HFFc6 (cell line): ENCODE results near the gene ZNF768. TPM values are rescaled to one million over a fixed set of nuclear protein-coding genes. Genes with fewer than 3 reads are reported as not detected.
"Not testable (repeated sequence)": the region's sequence is repeated elsewhere in the genome, so short reads cannot be mapped to it uniquely, and the experiment has no call there.

Experiments used
- DNase-seq: peaks from one replicate; pipeline ENCODE4 v3.0.0-alpha.2; 2018
- H3K27ac Mint-ChIP-seq: 2 replicates; pipeline ENCODE4 v1.8.0; 2020; ENCODE audit warnings: mild to moderate bottlenecking, mixed read lengths
- H3K27me3 Mint-ChIP-seq: 2 replicates; pipeline ENCODE4 v1.8.0; 2021; ENCODE audit warnings: mild to moderate bottlenecking, moderate library complexity, mixed read lengths; ENCODE audit not compliant: insufficient read depth
- H3K36me3 Mint-ChIP-seq: 2 replicates; pipeline ENCODE4 v1.8.0; 2021; ENCODE audit warnings: low read depth, mixed read lengths
- H3K4me1 Mint-ChIP-seq: 2 replicates; pipeline ENCODE4 v1.8.0; 2020; ENCODE audit warnings: low read depth, mixed read lengths
- H3K4me3 Mint-ChIP-seq: 2 replicates; pipeline ENCODE4 v1.8.0; 2020; ENCODE audit warnings: mild to moderate bottlenecking, moderate library complexity, mixed read lengths
- H3K9me3 Mint-ChIP-seq: 2 replicates; pipeline ENCODE4 v1.8.0; 2020; ENCODE audit warnings: mild to moderate bottlenecking, mixed read lengths
- total RNA-seq, 6 experiments: library from RNA; stranded (reverse); fragmentation: NEBNext Ultra II Directional; extraction: Animal tissue kit (Norgen Biotek cat#: 25700); gene quantifications; 2 replicates in 1 of 6; 3 replicates in 5 of 6; pipeline ENCODE4 v1.2.3, GENCODE V29; 2021
- TF ChIP-seq, protein P1 (sequence below): fragments of 200-600 bp; sonication (generic); IDR thresholded peaks from 2 replicates; pipeline ENCODE4 v1.5.0; 2021; ENCODE audit warnings: antibody characterized with exemption, mild to moderate bottlenecking

Gene ZNF768
- total RNA-seq, 6 experiments from 2014 or later: 19.8 to 22.8 (median 20.8) TPM

DNA sequence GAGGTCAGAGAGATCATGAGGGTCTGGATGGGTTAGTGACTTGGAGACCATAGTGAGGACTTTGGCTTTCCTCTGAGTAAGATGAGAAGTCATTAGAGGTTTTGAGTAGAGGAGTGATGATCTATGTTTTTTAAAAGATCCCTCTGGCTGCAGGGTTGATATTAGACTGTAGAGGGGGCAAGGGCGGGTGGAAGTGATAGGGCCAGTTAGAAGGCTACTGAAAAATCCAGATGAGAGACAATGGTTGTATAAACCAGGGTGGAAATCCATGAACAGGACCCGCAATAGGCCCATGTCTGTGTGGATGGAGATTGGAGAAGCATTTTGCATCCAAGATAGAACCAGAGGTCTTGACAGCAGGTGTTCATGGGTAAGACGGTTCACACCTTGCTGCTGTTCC lies 44.0 kb downstream of the ZNF768 start:
- Mint-ChIP-seq H3K4me1 (peaks cover 5% of the 10 kb centered on the region; the same call in 1 of the 2 replicates), H3K4me3 (no peak overlapping the region), H3K9me3 (no peaks in the 10 kb centered on the region), H3K27me3 (peaks cover 38% of the 10 kb centered on the region), H3K27ac (no peak overlapping the region), H3K36me3 (no peaks in the 10 kb centered on the region)
- TF ChIP-seq, protein P1, sequence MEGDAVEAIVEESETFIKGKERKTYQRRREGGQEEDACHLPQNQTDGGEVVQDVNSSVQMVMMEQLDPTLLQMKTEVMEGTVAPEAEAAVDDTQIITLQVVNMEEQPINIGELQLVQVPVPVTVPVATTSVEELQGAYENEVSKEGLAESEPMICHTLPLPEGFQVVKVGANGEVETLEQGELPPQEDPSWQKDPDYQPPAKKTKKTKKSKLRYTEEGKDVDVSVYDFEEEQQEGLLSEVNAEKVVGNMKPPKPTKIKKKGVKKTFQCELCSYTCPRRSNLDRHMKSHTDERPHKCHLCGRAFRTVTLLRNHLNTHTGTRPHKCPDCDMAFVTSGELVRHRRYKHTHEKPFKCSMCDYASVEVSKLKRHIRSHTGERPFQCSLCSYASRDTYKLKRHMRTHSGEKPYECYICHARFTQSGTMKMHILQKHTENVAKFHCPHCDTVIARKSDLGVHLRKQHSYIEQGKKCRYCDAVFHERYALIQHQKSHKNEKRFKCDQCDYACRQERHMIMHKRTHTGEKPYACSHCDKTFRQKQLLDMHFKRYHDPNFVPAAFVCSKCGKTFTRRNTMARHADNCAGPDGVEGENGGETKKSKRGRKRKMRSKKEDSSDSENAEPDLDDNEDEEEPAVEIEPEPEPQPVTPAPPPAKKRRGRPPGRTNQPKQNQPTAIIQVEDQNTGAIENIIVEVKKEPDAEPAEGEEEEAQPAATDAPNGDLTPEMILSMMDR: peak; percentile 14; the same call in 1 of the 2 replicates
- DNase-seq: no peak

DNA sequence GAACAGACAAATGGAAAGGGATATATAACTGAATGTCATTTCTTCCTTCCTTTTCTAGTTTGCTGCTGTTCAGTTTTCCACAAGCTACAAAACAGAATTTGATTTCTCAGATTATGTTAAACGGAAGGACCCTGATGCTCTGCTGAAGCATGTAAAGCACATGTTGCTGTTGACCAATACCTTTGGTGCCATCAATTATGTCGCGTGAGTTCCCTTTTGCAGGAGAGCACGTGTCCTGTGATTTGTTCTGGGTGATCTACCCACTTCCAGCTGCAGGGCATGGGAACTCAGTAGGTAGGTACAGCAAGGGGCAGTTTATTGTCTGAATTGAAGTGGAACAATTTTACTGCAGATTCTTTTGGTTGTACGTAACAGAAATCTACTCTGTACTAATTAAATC lies 45.0 kb downstream of the ZNF768 start:
- TF ChIP-seq, protein P1: no peak
- Mint-ChIP-seq H3K27ac (no peak overlapping the region), H3K4me1 (peaks cover 5% of the 10 kb centered on the region; the same call in 1 of the 2 replicates), H3K4me3 (no peak overlapping the region), H3K27me3 (peaks cover 35% of the 10 kb centered on the region), H3K9me3 (no peaks in the 10 kb centered on the region), H3K36me3 (no peaks in the 10 kb centered on the region)
- DNase-seq: no peak

DNA sequence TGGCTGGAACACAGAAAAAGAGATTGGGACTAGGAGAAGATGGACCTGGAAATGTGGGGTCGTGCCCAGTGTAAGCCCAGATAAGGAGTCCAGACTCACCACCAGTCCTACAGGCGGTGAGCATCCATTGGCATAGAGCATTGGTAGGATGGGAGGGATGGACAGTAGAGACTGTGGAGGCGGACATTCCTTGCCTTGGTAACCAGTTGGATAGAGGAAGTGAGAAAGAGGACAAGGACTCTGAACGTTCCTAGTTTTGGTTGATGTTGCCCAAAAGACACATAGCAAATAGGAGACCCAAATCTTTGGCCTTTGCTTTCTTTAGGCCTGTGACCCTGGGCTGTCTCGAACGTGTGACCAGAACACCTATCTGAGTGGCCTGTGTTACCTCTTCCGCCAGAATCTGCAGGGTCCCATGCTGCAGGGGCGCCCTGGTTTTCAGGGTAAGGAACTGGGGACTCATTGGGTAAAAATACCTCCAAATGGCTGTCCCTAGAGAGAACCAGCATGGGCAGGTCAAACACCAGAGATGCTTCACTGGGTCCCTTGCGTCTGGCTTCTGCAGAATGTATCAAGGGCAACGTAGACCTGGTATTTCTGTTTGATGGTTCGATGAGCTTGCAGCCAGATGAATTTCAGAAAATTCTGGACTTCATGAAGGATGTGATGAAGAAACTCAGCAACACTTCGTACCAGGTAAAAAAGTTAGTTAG lies 47.4 kb downstream of the ZNF768 start:
- no peaks in the 10 kb centered on the region for H3K36me3 Mint-ChIP-seq
- DNase-seq: no peak
- H3K27me3 Mint-ChIP-seq: peaks cover 36% of the 10 kb centered on the region
- H3K9me3 Mint-ChIP-seq: no peaks in the 10 kb centered on the region
- H3K4me3 Mint-ChIP-seq: no peak overlapping the region
- no peak overlapping the region for H3K27ac Mint-ChIP-seq
- TF ChIP-seq, protein P1: no peak
- H3K4me1 Mint-ChIP-seq: no peaks in the 10 kb centered on the region

DNA sequence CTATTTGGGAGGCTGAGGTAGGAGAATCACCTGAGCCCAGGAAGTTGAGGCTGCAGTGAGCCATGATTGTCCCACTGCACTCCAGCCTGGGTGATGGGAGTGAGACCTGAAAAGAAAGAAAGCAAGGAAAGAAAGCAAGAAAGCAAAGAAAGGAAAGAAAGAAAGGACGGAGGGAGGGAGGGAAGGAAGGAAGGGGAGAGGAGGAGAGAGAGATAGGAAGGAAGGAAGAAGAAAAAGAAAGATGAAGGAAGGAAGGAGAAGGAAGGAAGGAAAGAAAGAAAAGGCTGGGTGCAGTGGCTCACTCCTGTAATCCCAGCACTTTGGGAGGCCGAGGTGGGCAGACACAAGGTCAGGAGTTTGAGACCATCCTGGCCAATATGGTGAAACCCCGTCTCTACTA lies 48.6 kb downstream of the ZNF768 start:
- H3K27ac Mint-ChIP-seq, H3K9me3 Mint-ChIP-seq, DNase-seq, H3K4me1 Mint-ChIP-seq, H3K4me3 Mint-ChIP-seq, H3K36me3 Mint-ChIP-seq: not testable (repeated sequence)
- peaks cover 41% of the 10 kb centered on the region for H3K27me3 Mint-ChIP-seq

DNA sequence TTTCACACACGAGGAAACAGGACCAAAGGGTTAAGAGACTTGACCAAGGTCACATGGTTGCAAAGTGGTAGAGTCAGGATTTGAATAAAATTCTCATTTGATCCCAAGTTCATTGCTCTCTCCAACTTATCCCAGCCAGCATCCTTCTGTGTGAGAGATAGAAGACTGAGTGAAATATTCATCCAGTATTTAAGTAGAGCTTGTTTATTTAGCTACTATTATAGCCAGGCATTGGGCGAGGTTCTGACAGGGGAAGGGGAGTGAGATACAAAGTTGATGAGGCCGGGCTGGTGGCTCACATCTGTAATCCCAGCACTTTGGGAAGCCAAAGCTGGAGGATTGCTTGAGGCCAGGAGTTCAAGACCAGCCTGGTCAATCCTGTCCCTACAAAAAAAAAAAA lies 49.4 kb downstream of the ZNF768 start:
- TF ChIP-seq, protein P1: no peak
- Mint-ChIP-seq H3K4me1 (no peaks in the 10 kb centered on the region), H3K4me3 (no peak overlapping the region), H3K36me3 (no peaks in the 10 kb centered on the region), H3K27me3 (peaks cover 40% of the 10 kb centered on the region), H3K9me3 (no peaks in the 10 kb centered on the region), H3K27ac (no peak overlapping the region)
- DNase-seq: no peak

DNA sequence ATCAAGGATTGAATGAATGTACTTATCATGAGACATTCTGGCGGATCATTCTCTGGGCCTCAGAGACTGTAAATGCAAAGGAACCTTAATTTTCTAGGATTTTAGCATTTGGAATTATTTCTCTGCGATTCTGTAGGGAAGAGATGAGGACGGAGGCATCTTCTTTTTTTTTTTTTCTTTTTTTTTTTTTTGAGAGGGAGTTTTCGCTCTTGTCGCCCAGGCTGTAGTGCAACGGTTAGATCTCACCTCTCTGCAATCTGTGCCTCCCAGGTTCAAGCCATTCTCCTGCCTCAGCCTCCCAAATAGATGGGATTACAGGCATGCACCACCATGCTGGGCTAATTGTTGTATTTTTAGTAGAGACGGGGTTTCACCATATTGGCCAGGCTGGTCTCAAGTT lies 51.7 kb downstream of the ZNF768 start:
- H3K9me3 Mint-ChIP-seq: no peaks in the 10 kb centered on the region

More for the DNA sequence above, 51.7 kb downstream of the ZNF768 start:
- H3K36me3 Mint-ChIP-seq: no peaks in the 10 kb centered on the region
- peaks cover 33% of the 10 kb centered on the region for H3K27me3 Mint-ChIP-seq
- no peak overlapping the region for H3K27ac Mint-ChIP-seq
- H3K4me1 Mint-ChIP-seq: no peaks in the 10 kb centered on the region
- no peak overlapping the region for H3K4me3 Mint-ChIP-seq
- TF ChIP-seq, protein P1: no peak
- no peak for DNase-seq
